NCI-H146 treated with DMSO at 0.1 percent for 48 hours (cell line): ENCODE results near the gene OR6K6.

Experiments used
- DNase-seq: peaks from one replicate; lab custom pipeline; 2025; ENCODE audit not compliant: unreplicated experiment; lab: John Stamatoyannopoulos, UW

OR6K6 gene

GRCh38 chr1:158754420-158754819 is at the start of gene OR6K6:
TSS of gene OR6K6 (plus strand) at chr1:158754720. CDS start at chr1:158754888, 168 bp downstream.
- no peak for DNase-seq

GRCh38 chr1:158706096-158706495 is 48.4 kb upstream of the OR6K6 start:
- DNase-seq, result no peak

- no peak for DNase-seq
Measured at GRCh38 chr1:158711098-158711497, 43.4 kb upstream of the OR6K6 start.

GRCh38 chr1:158714754-158715153 is 39.8 kb upstream of the OR6K6 start:
- no peak for DNase-seq

- no peak for DNase-seq
Measured at GRCh38 chr1:158716335-158716734, 38.2 kb upstream of the OR6K6 start.

- DNase-seq, result no peak
Measured at GRCh38 chr1:158717344-158717743, 37.2 kb upstream of the OR6K6 start.

GRCh38 chr1:158719664-158720063 is 34.9 kb upstream of the OR6K6 start:
- no peak for DNase-seq

- DNase-seq, result no peak
Measured at GRCh38 chr1:158720620-158721019, 33.9 kb upstream of the OR6K6 start, which contains the start of gene OR6K3. TSS of gene OR6K3 (minus strand) at chr1:158720720. CDS start at chr1:158718115, 2,605 bp downstream.

GRCh38 chr1:158724442-158724841 is 30.1 kb upstream of the OR6K6 start:
- no peak for DNase-seq

- no peak for DNase-seq
Measured at GRCh38 chr1:158728510-158729225, 25.9 kb upstream of the OR6K6 start.

GRCh38 chr1:158730453-158730852 is 24.1 kb upstream of the OR6K6 start:
- DNase-seq, result no peak

- DNase-seq, result no peak
Measured at GRCh38 chr1:158731707-158732106, 22.8 kb upstream of the OR6K6 start.

- no peak for DNase-seq
Measured at GRCh38 chr1:158732524-158732923, 22.0 kb upstream of the OR6K6 start.

GRCh38 chr1:158735848-158736247 is 18.7 kb upstream of the OR6K6 start:
- no peak for DNase-seq

GRCh38 chr1:158752155-158752712 is 2.3 kb upstream of the OR6K6 start:
- no peak for DNase-seq

- DNase-seq, result no peak
Measured at GRCh38 chr1:158771950-158772866, 17.7 kb downstream of the OR6K6 start, which contains the start of gene OR6N1. TSS of gene OR6N1 (minus strand) at chr1:158772195. CDS start at chr1:158766682, 5,513 bp downstream.

GRCh38 chr1:158781104-158781503 is 26.6 kb downstream of the OR6K6 start, which contains the start of gene OR6N2:
TSS of gene OR6N2 (minus strand) at chr1:158781204. CDS start at chr1:158777635, 3,569 bp downstream.
- DNase-seq, result no peak

GRCh38 chr1:158793604-158794003 is 39.1 kb downstream of the OR6K6 start:
- no peak for DNase-seq

- no peak for DNase-seq
Measured at GRCh38 chr1:158794247-158794646, 39.7 kb downstream of the OR6K6 start.

- DNase-seq, result no peak
Measured at GRCh38 chr1:158798531-158798930, 44.0 kb downstream of the OR6K6 start.

GRCh38 chr1:158799689-158800088 is 45.2 kb downstream of the OR6K6 start:
- DNase-seq, result no peak
